Astrocyte of the cerebellum (primary cell): ENCODE measurements around the gene STOX1.

Experiments
- DNase-seq: peaks from one replicate; pipeline ENCODE4 v3.0.0-alpha.2; 2011; ENCODE audit warnings: low read depth
- H3K4me3 ChIP-seq: 2 replicates; pipeline ENCODE4 v1.5.1; 2011; ENCODE audit warnings: mild to moderate bottlenecking, low read depth, low read length, moderate library complexity
- CTCF ChIP-seq: IDR thresholded peaks from 2 replicates; pipeline ENCODE4 v1.5.1; 2012; ENCODE audit warnings: low read length, low read depth, moderate library complexity, mild to moderate bottlenecking; ENCODE audit errors: missing control alignments
- in situ Hi-C: cut with HindIII; loops from 2 replicates; pipeline ENCODE4 v1.10.0; 2017; ENCODE audit warnings: low sequenced_read_pairs

The STOX1 gene

GRCh38 chr10:68879628-68880027, 52.3 kb downstream of the STOX1 start:
- in situ Hi-C loops = no loop called here
- no peak overlapping the region for H3K4me3 ChIP-seq
- DNase-seq = no peak
- no peak for TF ChIP-seq CTCF

- in situ Hi-C loops = no loop called here
- no peak overlapping the region for H3K4me3 ChIP-seq
- no peak for DNase-seq
- no peak for TF ChIP-seq CTCF
These were observed 52.9 kb downstream of the STOX1 start for GRCh38 chr10:68880181-68880580.

DNA sequence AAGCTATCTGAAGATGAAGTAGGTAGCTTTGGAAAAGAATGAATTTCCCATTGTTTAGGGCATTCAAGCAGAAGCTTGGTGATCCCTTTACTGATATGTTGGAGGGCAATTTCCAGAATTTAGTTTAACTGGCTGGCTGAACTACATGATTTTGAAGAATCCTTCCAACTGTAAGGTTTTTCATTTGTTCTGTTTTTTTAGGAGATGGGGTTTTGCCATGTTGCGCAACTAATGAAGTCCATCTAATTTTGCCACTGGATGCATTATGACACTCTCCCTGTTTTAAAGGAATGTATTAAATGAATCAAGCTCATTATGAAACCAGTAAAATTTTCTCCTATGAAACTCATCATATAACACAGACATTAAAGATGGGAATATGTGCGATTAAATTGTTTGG, 67.7 kb downstream of the STOX1 start:
- in situ Hi-C loops = no loop called here
- no peak overlapping the region for H3K4me3 ChIP-seq
- no peak for DNase-seq
- no peak for TF ChIP-seq CTCF

- DNase-seq = peak; percentile 66
- TF ChIP-seq CTCF = peak; percentile 51
- no peak overlapping the region for H3K4me3 ChIP-seq
- in situ Hi-C loops = no loop called here
These were observed 70.0 kb downstream of the STOX1 start for GRCh38 chr10:68897336-68897741.

DNA sequence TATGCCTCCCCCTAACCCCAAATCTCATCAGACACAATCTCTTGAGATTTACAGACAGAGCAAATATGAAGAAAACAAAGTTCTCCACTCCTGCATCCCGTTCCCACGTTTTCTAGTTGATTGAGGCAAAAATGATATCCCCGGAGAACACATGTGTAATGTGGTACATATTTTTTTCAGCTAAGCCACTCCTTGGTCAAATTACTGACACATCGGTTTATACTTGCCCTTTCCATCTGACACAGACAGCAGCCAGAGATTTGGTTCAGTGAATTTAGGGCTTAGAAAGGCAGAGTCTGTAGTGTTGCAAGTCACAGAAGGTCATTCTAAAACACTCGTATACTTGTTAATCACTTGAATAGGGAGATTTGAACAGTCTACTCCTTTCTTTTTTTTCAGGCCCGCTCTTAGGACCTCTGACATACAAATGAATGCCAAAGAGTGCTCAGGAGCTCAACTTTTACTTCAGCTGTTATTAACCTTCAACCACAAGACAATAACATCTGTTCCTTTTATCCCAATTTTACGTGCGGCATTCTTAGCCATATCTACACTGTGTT, 71.9 kb downstream of the STOX1 start:
- DNase-seq = no peak
- in situ Hi-C loops = no loop called here
- no peak for TF ChIP-seq CTCF
- H3K4me3 ChIP-seq = no peak overlapping the region

GRCh38 chr10:68900427-68901104, 73.2 kb downstream of the STOX1 start:
- H3K4me3 ChIP-seq = peak overlapping the region; percentile 68
- DNase-seq = peak; percentile 5
- in situ Hi-C loops = loop anchor here (25.0 kb wide), 1 partner anchor 138 kb away; no protein-coding TSS in a partner anchor
- TF ChIP-seq CTCF = no peak
